H9 (cell line): ENCODE measurements around the gene CT47A1. TPM values are rescaled to one million over a fixed set of nuclear protein-coding genes. Genes with fewer than 3 reads are reported as not detected.
"Not testable (repeated sequence)": the region's sequence is repeated elsewhere in the genome, so short reads cannot be mapped to it uniquely, and the experiment has no call there.

Experiments used
- DNase-seq: peaks from one replicate; pipeline ENCODE4 v3.0.0-alpha.2; 2017
- H2AFZ ChIP-seq: one replicate; pipeline ENCODE4 v1.6.1; 2013; ENCODE audit warnings: mild to moderate bottlenecking, low read length, control low read depth, moderate library complexity
- H2AK5ac ChIP-seq: 2 replicates; pipeline ENCODE4 v1.6.1; 2013; ENCODE audit warnings: low read length, control low read depth, mixed read lengths; ENCODE audit not compliant: insufficient read length
- H2BK120ac ChIP-seq: one replicate; pipeline ENCODE4 v1.6.1; 2013; ENCODE audit warnings: low read depth, mild to moderate bottlenecking, low read length, control low read depth, inconsistent platforms; ENCODE audit not compliant: poor library complexity, severe bottlenecking
- H2BK12ac ChIP-seq: 2 replicates; pipeline ENCODE4 v1.6.1; 2013; ENCODE audit warnings: low read length, control low read depth, mixed read lengths, low read depth; ENCODE audit not compliant: insufficient read length
- H2BK15ac ChIP-seq: 2 replicates; pipeline ENCODE4 v1.6.1; 2013; ENCODE audit warnings: low read depth, low read length, control low read depth
- H2BK20ac ChIP-seq: one replicate; pipeline ENCODE4 v1.6.1; 2013; ENCODE audit warnings: low read depth, mild to moderate bottlenecking, low read length, control low read depth, inconsistent platforms; ENCODE audit not compliant: poor library complexity, severe bottlenecking
- H2BK5ac ChIP-seq: 2 replicates; pipeline ENCODE4 v1.6.1; 2013; ENCODE audit warnings: low read length, control low read depth, mixed read lengths; ENCODE audit not compliant: insufficient read length
- H3K14ac ChIP-seq: 2 replicates; pipeline ENCODE4 v1.6.1; 2013; ENCODE audit warnings: low read length, control low read depth; ENCODE audit not compliant: insufficient read depth
- H3K18ac ChIP-seq: 2 replicates; pipeline ENCODE4 v1.6.1; 2013; ENCODE audit warnings: low read depth, mild to moderate bottlenecking, mixed read lengths, low read length, control low read depth; ENCODE audit not compliant: insufficient read length
- H3K23ac ChIP-seq: 2 replicates; pipeline ENCODE4 v1.6.1; 2013; ENCODE audit warnings: low read length, control low read depth, mixed read lengths, low read depth; ENCODE audit not compliant: insufficient read length
- H3K23me2 ChIP-seq: 2 replicates; pipeline ENCODE4 v1.6.1; 2013; ENCODE audit warnings: low read depth, mild to moderate bottlenecking, mixed read lengths, low read length, control low read depth; ENCODE audit not compliant: insufficient read length, poor library complexity, severe bottlenecking
- H3K27ac ChIP-seq: 2 replicates; pipeline ENCODE4 v1.5.1; 2013; ENCODE audit warnings: low read length, control low read depth, mixed read lengths, low read depth; ENCODE audit not compliant: insufficient read length
- H3K27me3 ChIP-seq: 2 replicates; pipeline ENCODE4 v1.6.1; 2013; ENCODE audit warnings: low read length, control low read depth, inconsistent platforms; ENCODE audit not compliant: insufficient read depth
- H3K4ac ChIP-seq: 2 replicates; pipeline ENCODE4 v1.6.1; 2013; ENCODE audit warnings: low read depth, mild to moderate bottlenecking, control low read depth, inconsistent platforms, low read length, moderate library complexity
- H3K4me1 ChIP-seq: 2 replicates; pipeline ENCODE4 v1.6.1; 2013; ENCODE audit warnings: low read length, control low read depth, inconsistent platforms; ENCODE audit not compliant: insufficient read depth
- H3K4me2 ChIP-seq: 2 replicates; pipeline ENCODE4 v1.6.1; 2013; ENCODE audit warnings: low read length, control low read depth, mixed read lengths; ENCODE audit not compliant: insufficient read length, insufficient read depth
- H3K56ac ChIP-seq: 2 replicates; pipeline ENCODE4 v1.6.1; 2013; ENCODE audit warnings: low read depth, mild to moderate bottlenecking, mixed read lengths, low read length, control low read depth; ENCODE audit not compliant: insufficient read length
- H3K79me1 ChIP-seq: 2 replicates; pipeline ENCODE4 v1.6.1; 2013; ENCODE audit warnings: low read depth, mild to moderate bottlenecking, moderate library complexity, low read length, control low read depth, inconsistent platforms; ENCODE audit not compliant: insufficient read depth, poor library complexity, severe bottlenecking
- H3K79me2 ChIP-seq: 2 replicates; pipeline ENCODE4 v1.6.1; 2013; ENCODE audit warnings: low read length, control low read depth, inconsistent platforms; ENCODE audit not compliant: insufficient read depth
- H3K9ac ChIP-seq: 2 replicates; pipeline ENCODE4 v1.6.1; 2013; ENCODE audit warnings: low read length, control low read depth, mixed read lengths; ENCODE audit not compliant: insufficient read length; ENCODE audit errors: extremely low read depth
- H3K9me3 ChIP-seq: one replicate; pipeline ENCODE4 v1.6.1; 2013; ENCODE audit warnings: low read depth, low read length, inconsistent platforms; ENCODE audit not compliant: control insufficient read depth
- H3T11ph ChIP-seq: one replicate; pipeline ENCODE4 v1.6.1; 2013; ENCODE audit warnings: mild to moderate bottlenecking, low read length, control low read depth, inconsistent platforms
- H4K20me1 ChIP-seq: one replicate; pipeline ENCODE4 v1.6.1; 2013; ENCODE audit not compliant: control insufficient read depth, insufficient read length, insufficient read depth
- H4K5ac ChIP-seq: 2 replicates; pipeline ENCODE4 v1.6.1; 2013; ENCODE audit warnings: low read depth, mild to moderate bottlenecking, mixed read lengths, low read length, control low read depth; ENCODE audit not compliant: insufficient read length
- H4K8ac ChIP-seq: replicated peaks from 2 replicates; pipeline ENCODE4 v1.6.1; 2013; ENCODE audit warnings: low read length, control low read depth, mixed read lengths, low read depth; ENCODE audit not compliant: insufficient read length
- H4K91ac ChIP-seq: 2 replicates; pipeline ENCODE4 v1.6.1; 2013; ENCODE audit warnings: low read depth, mild to moderate bottlenecking, moderate library complexity, mixed read lengths, low read length, control low read depth; ENCODE audit not compliant: insufficient read length
- H3K27ac Mint-ChIP-seq, 3 experiments: 2 replicates in 2 of 3; 3 replicates in 1 of 3; pipeline ENCODE4 v1.8.0; 2020 to 2021; ENCODE audit warnings: mixed read lengths in 3 of 3, mild to moderate bottlenecking in 1 of 3, moderate library complexity in 1 of 3
- H3K27me3 Mint-ChIP-seq: 2 replicates; pipeline ENCODE4 v1.8.0; 2021; ENCODE audit warnings: low read depth, mild to moderate bottlenecking, moderate library complexity, mixed read lengths
- H3K36me3 Mint-ChIP-seq, 3 experiments: 2 replicates in 2 of 3; 3 replicates in 1 of 3; pipeline ENCODE4 v1.8.0; 2020 to 2021; ENCODE audit warnings: low read depth in 3 of 3, mixed read lengths in 3 of 3; ENCODE audit not compliant: insufficient read depth in 1 of 3
- H3K4me1 Mint-ChIP-seq, 2 experiments: 2 replicates each; pipeline ENCODE4 v1.8.0; 2020; ENCODE audit warnings: mixed read lengths in 2 of 2
- H3K4me3 Mint-ChIP-seq, 2 experiments: 2 replicates in 1 of 2; 3 replicates in 1 of 2; pipeline ENCODE4 v1.8.0; 2020 to 2021; ENCODE audit warnings: mild to moderate bottlenecking in 2 of 2, mixed read lengths in 2 of 2, moderate library complexity in 1 of 2
- H3K9me3 Mint-ChIP-seq, 2 experiments: 2 replicates in 1 of 2; 3 replicates in 1 of 2; pipeline ENCODE4 v1.8.0; 2020; ENCODE audit warnings: mild to moderate bottlenecking in 2 of 2, mixed read lengths in 2 of 2, moderate library complexity in 1 of 2
- WGBS: extraction: QIAGEN DNeasy Blood & Tissue Kit; methylation state at CpG from one replicate; pipeline ENCODE4 v1.1.7; 2013; ENCODE audit warnings: missing lambda C conversion rate, low lambda C conversion rate, mixed read lengths; ENCODE audit not compliant: insufficient read length; ENCODE audit errors: extremely low coverage; 5-methylcytosine and 5-hydroxymethylcytosine counted together
- long read RNA-seq: library from polyadenylated mRNA; unstranded; transcript quantifications from one replicate; pipeline ENCODE4 v2.0.0, GENCODE V29; 2020
- total RNA-seq: library from RNA; stranded (reverse); gene quantifications from 2 replicates; pipeline ENCODE4 v1.2.1, GENCODE V29; 2021

CT47A1 gene
- not detected in 2 replicates for total RNA-seq
- long read RNA-seq = 0 reads

DNA sequence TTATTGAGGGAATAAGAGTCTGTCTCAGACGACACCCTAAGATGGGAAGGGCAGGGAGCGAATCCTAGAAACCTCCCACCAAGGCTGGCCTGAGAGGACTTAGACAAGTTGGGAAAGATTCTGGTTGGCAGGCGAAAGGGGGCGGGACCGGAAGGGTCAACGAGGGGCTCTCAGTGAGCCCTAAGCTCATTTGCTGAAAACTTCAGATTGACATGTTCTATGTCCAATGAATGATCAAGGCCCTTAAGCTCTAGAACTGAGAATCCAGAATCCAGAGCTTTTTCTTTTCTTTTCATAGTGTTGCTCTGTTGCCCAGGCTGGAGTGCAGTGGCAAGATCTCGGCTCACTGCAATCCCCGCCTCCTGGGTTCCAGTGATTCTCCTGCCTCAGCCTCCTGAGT lies at the start of gene CT47A1:
CT47A1 (minus strand) TSS at position 101 of the 400 bp plus-strand sequence. CDS start 231 bp downstream, outside the sequence.
- H3K79me2 ChIP-seq, H3K79me1 ChIP-seq, H3K23ac ChIP-seq, H3K4ac ChIP-seq, H4K8ac ChIP-seq, H4K5ac ChIP-seq, H4K20me1 ChIP-seq, H2BK5ac ChIP-seq, H3K14ac ChIP-seq, H3K27ac Mint-ChIP-seq, H3K36me3 Mint-ChIP-seq, H3K4me2 ChIP-seq, DNase-seq, H3K23me2 ChIP-seq, H2BK12ac ChIP-seq, H4K91ac ChIP-seq, H3T11ph ChIP-seq, H3K4me1 Mint-ChIP-seq, H2AFZ ChIP-seq, H2BK120ac ChIP-seq, H3K27ac ChIP-seq, H3K27me3 Mint-ChIP-seq, H3K4me1 ChIP-seq, H3K9ac ChIP-seq, H2AK5ac ChIP-seq, H3K18ac ChIP-seq, H2BK15ac ChIP-seq, H3K56ac ChIP-seq, H2BK20ac ChIP-seq, H3K4me3 Mint-ChIP-seq, H3K27me3 ChIP-seq: not testable (repeated sequence)
- no CpG with 5 or more reads among the region's 8 CpGs for WGBS
- H3K9me3 ChIP-seq = peaks cover 11% of the 10 kb centered on the region
- peaks cover 15 to 22% of the 10 kb centered on the region in 2 experiments for H3K9me3 Mint-ChIP-seq
